AG20443 (cell line): Measurements from ENCODE around the gene MAP1LC3B2.
"Not testable (repeated sequence)": the region's sequence is repeated elsewhere in the genome, so short reads cannot be mapped to it uniquely, and the experiment has no call there.

ENCODE experiments used
- DNase-seq: peaks from one replicate; pipeline ENCODE4 v3.0.0; 2012; ENCODE audit warnings: low spot score, mixed read lengths

MAP1LC3B2 gene

DNA sequence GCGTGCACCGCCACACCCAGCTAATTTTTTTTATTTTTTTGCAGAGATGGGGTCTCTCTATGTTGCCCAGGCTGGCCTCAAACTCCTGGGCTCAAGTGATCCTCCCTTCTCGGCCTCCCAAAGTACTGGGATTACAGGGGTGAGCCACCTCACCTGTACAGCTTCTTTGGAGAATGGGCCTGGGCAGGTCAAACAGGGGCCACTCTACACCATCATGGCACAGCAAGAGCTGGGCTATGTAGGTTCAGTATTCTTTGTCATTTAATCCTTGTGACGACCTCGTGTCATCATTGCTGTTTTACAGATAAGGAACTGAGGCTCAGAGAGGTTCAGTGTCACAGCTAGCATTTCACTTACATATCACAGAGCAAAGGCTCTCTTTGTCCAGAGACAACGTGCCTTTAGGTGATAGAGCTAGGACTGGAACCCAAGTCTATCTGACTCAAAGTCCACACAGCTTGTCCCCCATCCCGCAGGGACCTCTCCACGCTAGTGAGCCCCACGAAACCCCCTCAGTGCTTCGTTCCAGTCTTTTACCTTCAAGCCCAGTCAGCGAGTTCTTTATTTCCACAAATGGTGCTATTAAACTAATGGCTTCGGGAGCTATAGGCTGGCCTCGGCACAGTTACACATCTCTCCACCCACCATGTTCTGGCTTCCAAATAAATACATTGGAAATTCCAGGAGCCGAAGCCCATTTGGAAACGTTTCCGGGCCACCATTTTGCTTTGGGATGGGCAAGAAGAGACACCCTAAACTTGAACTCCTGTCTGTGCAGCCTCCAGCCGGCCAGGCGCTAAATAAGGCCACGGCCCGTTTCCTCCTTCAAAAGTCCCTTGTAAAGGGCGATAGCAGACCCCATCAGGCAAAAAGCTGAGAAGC lies 660 bp upstream of the MAP1LC3B2 start:
- no peak for DNase-seq

DNA sequence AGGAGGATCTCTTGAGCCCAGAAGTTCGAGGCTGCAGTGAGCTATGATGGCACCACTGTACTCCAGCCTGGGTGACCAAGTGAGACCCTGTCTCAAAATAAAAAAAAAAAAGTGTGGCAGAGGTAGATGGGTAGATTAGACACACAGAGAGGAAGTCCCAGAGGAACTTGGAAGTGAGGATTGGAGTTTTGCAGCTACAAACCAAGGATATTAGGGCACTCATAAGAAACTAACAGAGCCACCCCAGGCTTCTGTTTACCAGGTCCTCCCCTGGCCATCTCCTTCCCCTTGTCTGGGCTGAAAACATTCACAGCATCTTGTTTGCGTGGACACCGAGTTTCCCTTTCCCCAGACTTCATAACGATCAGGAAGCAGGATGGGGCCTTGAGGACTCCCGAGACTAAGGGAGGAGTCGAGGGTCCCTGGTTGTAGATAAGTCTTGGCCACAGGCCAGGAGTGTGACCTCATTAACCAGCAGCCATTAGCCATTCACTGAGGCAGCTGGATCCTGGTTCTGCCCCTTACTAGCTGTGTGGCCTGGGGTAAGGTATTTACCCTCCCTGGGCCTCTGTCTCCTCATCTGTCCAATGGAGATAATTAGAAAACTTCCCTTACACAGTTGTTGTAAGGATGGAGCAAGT lies 2.1 kb downstream of the MAP1LC3B2 start:
- DNase-seq = no peak

DNA sequence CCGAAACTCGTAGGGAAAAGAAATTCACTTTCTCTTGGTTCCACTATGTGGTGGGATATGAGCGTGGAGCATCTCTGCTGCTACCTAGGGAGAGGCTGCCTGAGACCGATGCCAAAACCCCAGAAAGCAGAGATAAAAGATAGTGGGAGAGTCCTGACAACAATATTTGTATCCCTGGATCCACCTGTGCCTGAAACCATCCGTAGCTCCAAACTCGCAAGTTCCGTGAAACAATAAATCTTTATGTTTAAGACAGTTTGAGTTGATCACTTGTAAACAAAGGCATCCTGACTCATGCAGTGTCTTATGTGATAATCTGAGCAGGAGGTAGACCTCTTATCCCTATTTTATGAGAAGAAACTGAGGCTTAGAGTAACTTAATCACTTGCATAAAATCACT lies 2.9 kb downstream of the MAP1LC3B2 start:
- no peak for DNase-seq

DNA sequence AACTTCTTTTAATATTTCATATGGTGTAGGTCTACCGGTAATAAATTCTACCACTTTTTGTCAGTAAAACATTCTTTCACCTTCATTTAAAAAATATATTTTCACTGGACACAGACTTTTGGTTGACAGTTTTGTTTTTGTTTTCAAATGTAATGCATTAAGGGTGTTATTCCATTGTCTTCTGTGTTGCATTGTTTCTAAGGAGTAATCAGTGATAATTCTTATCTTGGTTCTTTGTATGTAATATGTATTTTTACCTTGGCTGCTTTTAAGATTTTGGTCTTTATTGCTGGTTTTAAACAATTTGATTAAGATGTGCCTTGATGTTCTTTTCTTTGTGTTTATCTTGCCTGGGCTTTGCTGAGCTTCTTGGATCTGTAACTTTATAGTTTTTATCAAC lies 4.1 kb downstream of the MAP1LC3B2 start:
- no peak for DNase-seq

DNA sequence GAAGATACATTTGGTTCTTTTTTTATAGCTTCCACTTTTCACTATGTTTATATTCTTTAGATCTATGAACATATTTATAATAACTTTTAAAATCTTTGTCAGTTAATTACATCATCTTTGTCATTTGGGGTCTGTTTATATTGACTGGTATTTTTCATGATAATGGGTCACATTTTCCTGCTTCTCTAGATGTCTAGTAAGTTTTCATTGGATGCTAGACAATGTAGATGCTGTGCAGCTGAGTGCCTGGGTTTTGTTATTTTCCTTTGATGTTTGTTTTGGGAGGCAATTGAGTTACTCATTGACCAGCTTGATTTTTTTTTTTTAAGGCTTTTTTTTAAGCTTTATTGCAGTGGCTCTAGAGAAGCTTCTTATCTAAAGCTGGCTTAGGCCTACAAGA lies 4.9 kb downstream of the MAP1LC3B2 start:
- DNase-seq = no peak

DNA sequence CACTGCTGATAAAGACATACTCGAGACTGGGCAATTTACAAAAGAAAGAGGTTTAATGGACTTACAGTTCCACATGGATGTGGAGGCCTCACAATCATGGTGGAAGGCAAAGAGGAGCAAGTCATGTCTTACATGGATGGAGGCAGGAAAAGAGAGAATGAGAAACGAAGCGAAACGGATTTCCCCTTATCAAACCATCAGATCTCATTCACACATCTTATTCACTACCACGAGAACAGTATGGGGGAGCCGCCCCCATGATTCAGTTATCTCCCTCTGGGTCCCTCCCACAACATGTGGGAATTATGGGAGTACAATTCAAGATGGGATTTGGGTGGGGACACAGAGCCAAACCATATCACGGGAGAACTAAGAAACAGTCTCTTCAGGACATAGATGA lies 6.0 kb downstream of the MAP1LC3B2 start:
- not testable (repeated sequence) for DNase-seq

DNA sequence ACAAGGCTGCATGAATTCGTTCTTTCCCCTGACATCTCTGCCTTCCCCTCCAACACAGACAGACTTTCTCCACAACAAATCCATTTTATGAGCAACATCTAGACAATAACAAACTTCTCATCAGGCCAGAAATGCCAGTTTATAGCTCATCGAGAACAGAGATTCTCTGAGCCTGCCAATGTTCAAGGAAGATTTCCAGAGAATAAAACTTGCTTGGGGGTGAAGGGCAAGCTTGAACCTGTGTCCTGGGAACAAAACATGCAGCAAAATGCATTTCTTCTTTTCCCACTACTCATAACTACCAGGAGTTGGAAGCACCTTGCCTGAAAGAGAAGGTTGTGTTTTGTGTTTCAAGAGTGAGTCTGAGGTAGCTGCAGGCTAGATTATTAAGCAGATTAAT lies 6.8 kb downstream of the MAP1LC3B2 start:
- DNase-seq = no peak

DNA sequence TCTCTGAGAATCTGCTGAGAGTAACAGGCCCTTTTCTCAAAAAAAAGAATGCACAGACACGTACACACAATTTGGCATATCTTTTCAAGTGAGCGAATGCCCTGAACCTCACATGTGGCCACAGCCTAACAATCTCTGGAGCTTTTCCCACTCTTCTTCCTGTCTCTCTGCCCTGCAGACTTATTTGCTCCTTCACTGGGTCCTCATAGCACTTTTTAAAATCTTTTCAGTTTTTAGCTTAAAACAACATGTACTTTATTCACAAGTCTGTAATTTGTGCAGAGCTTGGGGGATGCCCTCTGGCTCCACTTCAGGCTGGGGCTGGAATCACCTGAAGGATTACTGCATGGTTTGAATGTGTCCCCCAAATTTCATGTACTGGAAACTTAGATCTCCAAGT lies 9.0 kb downstream of the MAP1LC3B2 start:
- no peak for DNase-seq

DNA sequence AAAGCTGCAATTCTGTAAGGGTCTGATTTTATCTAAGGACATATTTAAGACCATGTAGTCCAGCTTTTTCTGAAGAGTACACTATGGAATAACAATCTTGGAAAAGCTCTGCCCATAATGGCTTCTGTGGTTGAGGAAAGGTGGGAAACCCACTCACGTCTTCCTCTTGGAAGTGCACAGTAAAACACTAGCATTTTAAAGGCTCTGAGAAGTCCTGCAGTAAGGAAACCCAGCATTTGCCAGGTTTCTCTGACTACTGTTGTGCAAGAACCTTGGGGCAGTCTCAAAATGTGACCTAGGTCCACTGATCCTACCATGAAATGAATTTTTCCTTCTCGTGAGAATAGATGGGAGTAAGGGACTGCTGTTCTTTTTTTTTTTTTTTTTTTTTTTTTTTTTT lies 11.9 kb downstream of the MAP1LC3B2 start:
- DNase-seq = no peak

DNA sequence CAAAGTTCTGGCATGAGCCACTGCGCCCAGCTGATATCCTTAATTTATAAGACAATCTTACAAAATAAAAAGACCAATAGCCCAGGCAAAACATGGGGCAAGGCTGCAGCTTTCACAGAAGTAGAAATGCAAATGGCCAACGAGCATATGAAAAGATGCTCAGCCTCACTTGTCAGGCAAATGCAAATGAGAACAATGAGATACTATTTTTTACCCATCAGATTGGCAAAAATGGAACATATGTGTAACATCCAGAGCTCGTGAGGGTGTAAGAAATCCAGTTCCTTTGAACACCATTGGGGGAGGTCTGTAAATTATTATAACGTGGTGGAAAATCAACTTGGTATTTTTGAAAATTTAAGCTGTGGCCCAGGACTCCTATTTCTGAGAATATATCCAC lies 14.6 kb downstream of the MAP1LC3B2 start:
- DNase-seq = no peak

DNA sequence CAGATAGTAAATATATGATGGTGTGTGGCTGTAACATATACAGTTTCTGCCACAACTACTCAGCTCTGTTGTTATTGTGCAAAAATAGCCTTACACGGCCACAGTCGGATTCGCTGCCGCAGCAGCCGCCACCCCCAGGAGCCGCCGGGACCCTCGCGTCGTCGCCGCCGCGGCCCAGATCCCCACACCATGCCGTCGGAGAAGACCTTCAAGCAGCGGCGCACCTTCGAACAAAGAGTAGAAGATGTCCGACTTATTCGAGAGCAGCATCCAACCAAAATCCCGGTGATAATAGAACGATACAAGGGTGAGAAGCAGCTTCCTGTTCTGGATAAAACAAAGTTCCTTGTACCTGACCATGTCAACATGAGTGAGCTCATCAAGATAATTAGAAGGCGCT lies 16.6 kb downstream of the MAP1LC3B2 start:
- not testable (repeated sequence) for DNase-seq

DNA sequence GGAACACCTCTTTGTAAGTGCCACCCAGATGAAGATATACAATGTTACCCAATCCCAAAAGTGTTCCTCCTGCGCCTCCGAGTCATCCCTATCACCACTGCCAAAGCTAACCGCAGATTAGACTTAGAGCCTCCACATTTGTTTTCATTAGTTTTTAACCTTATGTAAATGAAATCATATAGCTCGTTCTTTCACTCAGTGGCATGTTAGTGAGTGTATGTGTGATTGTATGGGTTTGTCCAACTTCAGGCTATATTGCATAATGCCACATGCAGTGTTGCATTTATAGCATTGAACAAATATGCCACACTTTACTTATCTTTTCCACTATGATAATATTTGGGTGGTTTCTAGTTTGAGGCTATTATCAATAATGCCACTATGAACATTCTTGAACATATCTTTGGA lies 18.0 kb downstream of the MAP1LC3B2 start:
- no peak for DNase-seq

DNA sequence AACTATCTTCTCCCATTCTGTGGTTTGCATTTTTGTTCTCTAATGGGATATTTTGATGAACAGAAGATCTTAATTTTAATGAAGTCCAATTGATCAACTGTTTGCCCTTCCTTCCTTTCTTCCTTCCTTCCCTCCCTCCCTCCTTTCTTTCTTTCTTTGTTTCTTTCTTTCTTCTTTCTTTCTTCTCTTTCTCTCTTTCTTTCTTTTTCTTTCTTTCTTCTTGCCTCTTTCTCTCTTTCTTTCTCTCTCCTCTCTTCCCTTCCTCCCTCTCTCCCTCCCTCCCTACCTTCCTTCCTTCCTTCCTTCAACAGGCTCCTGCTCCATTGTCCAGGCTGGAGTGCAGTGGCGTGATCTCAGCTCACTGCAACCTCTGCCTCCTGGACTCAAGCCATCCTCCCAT lies 18.9 kb downstream of the MAP1LC3B2 start:
- no peak for DNase-seq

DNA sequence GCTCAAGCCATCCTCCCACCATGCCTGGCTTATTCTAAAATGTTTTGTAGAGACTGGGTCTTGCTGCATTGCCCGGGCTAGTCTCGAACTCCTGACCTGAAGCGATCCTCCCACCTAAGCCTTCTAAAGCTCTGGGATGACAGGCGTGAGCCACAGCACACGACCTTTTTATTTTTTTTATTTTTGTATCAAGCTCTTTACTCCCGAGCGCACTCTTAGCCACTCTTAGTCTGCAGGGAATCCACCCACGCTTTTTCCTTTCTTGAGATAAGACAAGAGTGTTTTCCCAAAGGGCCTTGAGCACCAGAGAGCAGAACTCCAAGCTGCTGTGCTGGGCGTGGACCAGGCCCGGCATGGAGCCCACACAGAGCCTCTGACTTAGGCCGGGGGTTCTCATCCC lies 23.4 kb downstream of the MAP1LC3B2 start:
- DNase-seq = no peak

DNA sequence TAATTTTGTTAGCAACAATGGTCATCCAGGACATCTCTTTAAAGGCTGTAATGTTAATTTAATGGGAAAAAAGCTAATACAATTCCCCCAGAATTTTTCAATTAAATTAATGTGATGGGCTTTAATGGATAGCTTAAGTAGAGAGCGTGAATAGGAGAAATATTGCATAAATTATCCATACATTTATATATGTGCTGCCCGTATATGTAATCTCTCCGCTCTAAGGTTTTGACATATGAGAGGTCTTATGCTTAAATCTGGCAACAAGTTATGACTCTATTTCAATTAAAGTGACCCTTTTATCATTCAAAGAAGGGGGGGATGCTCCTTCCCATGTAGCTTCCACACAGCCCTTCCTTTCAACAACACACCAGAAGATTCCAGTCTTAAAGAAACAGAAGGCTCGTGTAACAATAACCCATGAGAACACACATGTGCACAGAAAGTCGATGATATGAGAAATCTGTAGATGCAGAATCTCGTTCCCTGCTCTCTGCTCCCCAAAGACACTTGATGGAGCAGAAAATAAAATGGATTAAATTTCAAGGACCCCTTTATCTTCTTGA lies 24.0 kb downstream of the MAP1LC3B2 start:
- no peak for DNase-seq

DNA sequence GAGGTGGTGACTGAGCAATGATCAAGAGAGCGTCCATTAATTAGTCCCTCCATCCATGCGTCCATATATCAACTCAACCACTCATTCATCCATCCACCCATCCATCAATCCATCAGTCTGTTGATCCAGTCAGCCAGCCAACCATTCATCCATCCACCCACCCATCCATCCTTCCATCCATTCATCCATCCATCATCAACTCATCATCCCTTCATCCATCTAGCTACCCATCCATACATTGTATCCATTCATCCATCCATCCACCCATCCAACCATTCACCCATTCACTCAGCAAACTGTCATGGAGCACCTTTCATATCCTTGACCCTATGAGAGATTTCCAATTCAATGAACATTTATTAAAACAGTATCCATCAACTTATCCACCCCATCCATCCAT lies 28.1 kb downstream of the MAP1LC3B2 start:
- DNase-seq = no peak

DNA sequence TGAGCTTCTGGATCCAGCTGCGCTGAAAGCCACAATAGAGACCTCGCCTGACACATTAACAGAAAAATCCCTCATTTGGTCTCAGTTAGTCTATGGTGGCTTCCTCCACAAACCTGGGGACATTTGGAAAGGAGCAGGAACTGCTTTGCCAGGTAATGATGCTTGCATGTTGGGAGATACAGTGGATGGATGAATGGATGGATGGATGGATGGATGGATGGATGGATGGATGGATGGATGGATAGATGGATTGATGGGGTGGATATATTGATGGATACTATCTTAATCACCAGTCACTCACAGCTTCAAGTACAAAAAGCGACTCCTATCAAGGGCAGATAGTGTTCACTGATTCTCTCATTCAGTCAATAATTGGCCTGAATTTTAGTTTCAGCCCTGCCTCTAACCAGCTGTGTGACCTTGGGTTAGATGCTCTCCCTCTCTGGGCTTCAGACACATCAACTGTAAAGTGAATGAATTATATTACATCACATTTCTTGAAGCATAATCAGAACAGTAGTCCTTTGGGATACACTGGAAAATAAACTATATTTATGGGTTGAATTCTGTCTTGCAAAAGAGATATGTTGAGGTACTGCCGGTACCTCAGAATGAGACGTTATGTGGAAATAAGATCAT lies 29.3 kb downstream of the MAP1LC3B2 start:
- DNase-seq = no peak

DNA sequence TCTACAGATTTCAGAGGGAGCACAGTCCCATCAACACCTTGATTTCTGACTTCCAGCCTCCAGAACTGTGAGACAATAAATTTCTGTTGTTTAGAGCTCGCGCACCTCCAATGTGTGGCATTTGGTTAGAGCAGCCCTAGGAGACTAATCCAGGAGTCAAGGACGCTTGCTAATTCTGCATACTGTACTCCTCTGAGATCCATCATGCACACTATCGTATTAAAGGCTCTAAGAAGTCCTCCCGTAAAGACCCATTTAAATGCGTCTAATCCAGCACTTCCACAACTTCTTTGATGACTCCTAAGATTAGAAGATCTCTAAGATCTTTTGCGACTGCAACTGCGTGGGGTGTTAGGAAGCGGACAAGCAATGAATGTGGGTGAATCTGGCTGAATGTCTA lies 30.4 kb downstream of the MAP1LC3B2 start:
- DNase-seq = no peak

DNA sequence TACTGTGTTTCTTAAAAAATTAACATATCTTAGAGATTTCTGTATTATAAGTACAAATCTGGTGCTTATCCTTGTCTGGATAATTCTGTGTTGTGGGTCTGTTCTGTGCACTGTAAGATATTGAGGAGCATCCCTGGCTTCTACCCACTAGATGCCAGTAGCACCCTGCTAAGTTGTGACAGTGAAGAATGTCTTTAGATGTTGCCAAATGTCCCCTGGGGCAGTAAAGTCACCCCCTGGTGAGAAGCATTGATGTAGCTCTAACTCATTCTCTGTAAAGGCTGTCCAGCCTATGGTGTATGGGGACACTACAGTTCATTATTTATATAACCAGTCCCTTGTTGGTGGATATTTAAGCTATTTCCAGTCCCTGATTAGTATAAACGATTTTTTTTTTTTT lies 31.4 kb downstream of the MAP1LC3B2 start:
- no peak for DNase-seq

DNA sequence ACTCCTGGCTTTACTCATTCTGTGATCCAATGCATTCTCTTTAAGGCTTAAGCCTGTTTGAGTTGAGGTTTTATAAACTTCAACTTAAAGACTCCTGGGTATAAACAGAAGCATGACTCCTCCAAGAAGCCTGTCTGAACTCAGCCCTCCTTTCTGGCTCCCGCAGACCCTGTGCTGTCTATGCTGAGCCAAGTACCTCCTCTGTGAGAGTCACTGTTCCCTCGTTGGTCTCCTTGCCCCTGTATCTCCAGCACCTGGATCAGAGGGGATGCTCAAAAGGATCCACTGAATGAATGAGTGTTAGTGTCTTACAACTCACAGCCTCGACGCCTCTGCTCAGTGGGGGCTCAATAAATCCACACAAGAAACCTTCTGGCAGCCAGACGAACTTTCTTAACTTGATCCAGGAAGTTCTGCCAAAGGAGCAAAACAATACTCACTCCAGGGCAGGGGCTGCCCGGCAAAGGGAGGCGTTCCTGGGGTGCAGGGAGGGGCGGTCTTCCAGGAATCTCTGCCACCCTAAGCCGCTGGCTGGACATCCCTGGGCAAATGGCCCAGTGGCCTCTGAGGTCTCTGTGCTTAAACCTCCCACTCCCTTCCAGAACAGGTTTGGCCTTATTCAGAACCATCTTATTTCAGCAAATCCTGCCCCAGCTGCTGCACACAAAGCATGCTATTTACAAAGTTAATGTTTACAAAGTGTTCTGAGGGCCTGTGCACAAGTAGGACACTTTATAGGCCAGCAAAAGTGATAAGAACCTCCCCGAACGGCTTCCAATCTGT lies 32.9 kb downstream of the MAP1LC3B2 start:
- peak; percentile 24 for DNase-seq

DNA sequence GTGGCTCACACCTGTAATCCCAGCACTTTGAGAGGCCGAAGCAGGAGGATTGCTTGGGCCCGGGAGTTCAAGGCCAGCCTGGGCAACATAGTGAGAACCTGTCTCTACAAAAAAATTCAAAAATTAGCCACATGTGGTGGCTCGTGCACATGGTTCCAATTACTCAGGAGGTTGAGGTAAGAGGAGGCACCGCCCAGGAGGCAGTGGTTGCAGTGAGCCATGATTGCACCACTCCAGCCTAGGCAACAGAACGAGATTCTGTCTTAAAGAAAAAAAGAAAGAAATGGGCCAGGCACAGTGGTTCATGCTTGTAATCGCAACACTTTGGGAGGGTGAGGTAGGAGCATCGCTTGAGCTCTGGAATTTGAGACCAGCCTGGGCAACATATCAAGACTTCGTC lies 33.5 kb downstream of the MAP1LC3B2 start:
- no peak for DNase-seq
